Tongue (tissue), 3 donors: Measurements from ENCODE around the gene SLC22A1. TPM values are rescaled to one million over a fixed set of nuclear protein-coding genes. Genes with fewer than 3 reads are reported as not detected.
A peak's percentile ranks its signal among the peaks of the same experiment; 100 is the strongest.

Experiments used
- DNase-seq: peaks from one replicate; pipeline ENCODE4 v3.0.0-alpha.2; 2015
- small RNA-seq: library from RNA; depleted of rRNA; stranded (forward); fragments of <200 nt; gene quantifications from one replicate; pipeline ENCODE3, GENCODE V24; 2014; ENCODE audit warnings: low replicate concordance
- total RNA-seq: library from RNA; depleted of rRNA; stranded (reverse); fragments of >200 nt; gene quantifications from one replicate; pipeline ENCODE4 v1.2.3, GENCODE V29; 2014

SLC22A1 gene
- total RNA-seq, 1 donor from 2014 or later = not detected

DNA sequence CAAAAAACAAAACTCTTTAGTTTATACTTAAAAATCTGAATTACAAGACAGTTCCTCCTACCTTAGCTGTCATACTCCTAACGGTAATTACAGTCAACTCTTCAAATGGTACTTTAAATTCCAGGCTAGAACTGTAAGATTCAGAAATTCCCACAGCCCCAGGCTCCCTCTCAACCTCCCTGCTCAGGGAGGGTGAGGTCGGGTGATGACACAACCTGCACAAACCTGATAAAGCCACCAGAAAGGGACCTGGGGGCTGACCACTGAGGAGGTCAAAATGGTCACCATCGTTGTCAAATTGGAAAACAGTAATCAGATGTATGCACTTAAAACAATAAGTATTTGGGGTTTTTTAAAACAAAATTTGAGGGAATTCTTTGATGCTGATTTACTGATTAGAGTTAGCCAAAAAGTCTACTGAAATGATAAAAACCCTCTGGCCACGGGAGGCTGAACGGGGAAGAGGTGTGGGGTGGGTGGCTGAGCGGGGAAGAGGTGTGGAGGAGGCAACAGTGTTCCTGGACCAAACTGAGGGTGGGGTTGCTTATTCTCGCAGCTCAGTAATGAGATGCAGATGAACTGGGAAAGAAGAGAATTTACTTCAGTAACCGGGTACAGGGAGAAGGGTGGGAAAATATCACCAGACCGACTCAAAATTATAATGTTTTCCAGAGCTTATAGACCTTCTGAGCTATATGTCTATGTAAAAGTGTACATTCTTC lies 52.4 kb downstream of the SLC22A1 start:
- no peak for DNase-seq

- no peak for DNase-seq
Observed at GRCh38 chr6:160174681-160175080, 53.1 kb downstream of the SLC22A1 start.

DNA sequence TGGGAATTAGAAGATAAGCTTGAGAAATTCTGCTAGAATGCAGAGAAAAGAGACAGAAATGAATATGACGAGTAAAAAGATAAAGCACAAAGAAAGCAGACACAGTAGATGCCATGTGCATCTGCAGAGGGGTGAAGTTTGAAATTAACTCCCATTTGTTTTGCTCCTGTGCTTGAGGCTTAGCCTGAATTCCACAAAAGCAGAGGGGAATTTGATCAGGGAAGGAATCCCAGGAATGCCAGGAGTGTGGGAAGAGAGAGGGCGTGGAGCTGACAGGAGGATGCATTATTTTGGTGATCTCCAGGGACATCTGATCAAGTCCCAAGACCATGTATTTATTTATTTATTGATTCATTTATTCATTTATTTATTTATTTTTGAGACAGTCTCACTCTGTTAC lies 55.6 kb downstream of the SLC22A1 start:
- DNase-seq = no peak

- DNase-seq = no peak
Observed at GRCh38 chr6:160178271-160178670, 56.7 kb downstream of the SLC22A1 start.

- DNase-seq = no peak
Observed at GRCh38 chr6:160180706-160181105, 59.1 kb downstream of the SLC22A1 start.

DNA sequence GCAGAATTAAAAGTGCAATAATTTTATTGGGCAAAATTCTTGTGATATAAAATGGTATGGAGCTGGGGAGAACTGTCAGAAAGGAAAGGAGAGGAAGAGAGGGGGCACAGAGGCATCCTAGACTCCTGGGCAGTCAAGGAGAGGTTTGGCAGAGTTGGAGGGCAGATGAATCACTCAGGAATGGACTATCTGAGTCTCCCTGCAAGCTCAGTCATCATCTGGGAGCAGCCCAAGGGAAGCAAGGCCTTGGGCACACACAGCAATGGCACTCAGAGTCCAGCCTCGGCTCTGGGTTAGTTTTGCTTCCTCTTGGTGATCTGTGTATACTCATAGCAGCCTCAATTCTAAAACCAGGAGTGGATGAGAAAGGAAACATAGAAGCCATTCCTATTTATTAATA lies 67.2 kb downstream of the SLC22A1 start:
- DNase-seq = no peak

GRCh38 chr6:160190081-160190480 lies 68.5 kb downstream of the SLC22A1 start:
- DNase-seq = no peak

DNA sequence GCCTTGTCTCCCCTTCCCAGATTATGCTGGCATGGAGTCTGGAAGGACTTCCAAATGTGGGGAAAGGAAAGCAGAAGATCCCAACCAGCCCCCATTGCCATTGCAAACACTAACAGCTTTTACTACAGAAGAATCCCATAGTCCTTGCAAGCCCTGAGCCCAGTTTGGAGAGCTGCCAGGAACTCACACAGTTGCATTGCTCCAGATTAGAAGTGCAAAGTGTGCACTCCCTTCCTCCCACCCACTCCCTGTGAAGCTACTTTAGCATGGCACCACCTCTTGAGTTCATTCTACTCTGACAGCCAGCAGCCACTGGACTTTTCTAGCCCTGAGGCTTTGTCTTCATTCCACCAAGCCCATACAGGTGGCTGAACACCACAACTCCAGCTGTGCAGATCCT lies 69.4 kb downstream of the SLC22A1 start:
- peak; percentile 43 for DNase-seq

GRCh38 chr6:160192840-160193239 lies 71.2 kb downstream of the SLC22A1 start:
- DNase-seq = no peak

- DNase-seq = no peak
Observed at GRCh38 chr6:160194808-160195207, 73.2 kb downstream of the SLC22A1 start.

DNA sequence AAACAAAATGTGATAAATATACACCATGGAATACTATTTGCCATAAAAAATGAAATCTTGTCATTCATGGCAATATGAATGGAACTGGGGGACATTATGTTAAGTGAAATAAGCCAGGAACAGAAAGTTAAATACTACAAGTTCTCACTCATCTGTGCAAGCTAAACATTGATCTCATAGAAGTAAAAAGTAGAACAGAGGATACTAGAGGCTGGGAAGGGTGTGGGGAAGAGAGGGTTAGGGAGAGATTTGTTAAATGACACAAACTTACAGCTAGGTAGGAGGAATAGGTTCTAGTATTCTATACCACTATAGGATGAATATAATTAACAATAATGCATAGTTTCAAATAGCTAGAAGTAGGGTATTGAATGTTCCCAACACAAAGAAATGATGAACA lies 76.0 kb downstream of the SLC22A1 start:
- DNase-seq = no peak

DNA sequence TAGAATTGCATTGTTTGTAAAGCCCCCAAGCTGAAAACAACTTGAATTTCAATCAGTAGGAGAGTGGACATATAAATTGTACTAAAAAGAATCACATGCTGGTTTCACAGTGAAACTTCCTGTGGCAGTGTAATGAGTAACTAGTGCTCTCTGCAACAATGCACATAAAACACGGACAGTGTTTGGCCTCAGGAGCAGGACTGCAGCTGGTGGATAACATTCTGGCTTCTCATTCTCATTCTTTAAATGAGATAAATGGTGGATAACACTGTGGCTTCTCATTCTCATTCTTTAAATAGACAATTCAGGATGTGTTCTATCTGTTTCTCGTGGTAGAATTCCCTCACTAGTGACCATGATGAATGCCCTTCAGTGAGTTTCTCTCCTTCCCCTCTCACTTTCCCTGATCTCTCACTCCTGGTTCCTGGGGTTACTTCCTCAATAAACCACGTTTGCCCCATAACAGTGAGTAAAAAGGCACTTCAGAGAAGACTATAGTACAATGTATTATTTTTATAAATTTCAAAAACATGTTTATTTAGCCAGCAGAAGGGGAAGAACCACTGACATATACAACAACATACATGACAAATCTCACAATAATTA lies 77.1 kb downstream of the SLC22A1 start:
- no peak for DNase-seq

- DNase-seq = no peak
Observed at GRCh38 chr6:160201061-160201460, 79.4 kb downstream of the SLC22A1 start.

- no peak for DNase-seq
Observed at GRCh38 chr6:160202411-160202810, 80.8 kb downstream of the SLC22A1 start.

DNA sequence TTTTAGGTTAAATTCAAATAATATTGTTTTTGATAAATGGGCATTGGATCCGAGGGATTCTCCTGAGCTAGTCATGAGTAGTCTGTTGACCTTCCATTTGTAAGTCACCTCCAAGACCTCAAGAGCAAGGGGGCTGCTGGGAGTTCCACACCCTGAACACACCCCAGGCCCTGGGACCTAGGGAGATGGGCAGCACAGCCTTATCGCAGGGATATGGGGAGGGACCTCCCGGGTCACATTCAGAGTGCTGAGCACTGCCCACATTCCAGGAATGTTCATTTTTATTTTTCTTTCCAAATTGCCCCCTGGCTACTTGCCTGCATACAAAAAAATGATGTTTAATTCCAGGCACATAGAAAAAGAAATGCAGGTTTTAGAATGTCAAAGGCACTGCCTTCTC lies 81.5 kb downstream of the SLC22A1 start:
- DNase-seq = no peak

GRCh38 chr6:160203522-160203921 lies 81.9 kb downstream of the SLC22A1 start:
- no peak for DNase-seq

DNA sequence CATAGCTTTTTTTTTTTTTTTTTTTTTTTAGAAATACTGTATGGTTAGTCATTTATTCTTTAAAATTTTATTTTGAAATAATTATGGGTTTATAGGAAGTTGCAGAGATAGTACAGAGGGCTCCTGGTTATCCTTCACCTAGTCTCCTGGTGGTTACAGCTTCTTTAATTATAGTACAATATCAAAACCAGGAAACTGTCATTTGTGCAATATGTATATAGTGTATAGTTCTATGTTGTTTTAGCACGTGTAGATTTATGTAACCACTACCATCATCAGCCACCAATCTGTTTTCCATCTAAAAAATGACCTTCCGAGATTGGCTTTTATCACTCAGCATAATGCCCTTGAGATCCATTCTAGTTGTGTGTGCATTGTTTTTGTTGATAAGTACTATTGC lies 82.3 kb downstream of the SLC22A1 start:
- DNase-seq = no peak

DNA sequence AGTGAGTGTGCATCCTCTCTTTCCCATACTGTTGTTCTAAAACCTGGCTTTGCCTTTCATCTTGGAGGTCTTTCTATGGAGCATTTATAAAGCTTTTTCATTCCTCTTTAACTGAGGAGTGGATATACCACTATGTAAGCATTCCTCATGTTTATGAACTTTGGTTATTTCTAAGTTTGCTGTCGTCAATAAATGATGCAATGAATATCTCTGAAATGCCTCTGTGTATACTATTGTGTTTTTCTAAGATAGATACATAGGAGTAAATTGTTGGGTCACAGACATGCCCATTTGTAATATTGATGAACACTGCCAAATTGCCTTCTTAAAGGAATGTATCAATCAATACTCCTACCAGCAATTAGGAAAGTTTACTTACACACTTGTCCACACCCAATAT lies 83.1 kb downstream of the SLC22A1 start:
- DNase-seq = no peak

GRCh38 chr6:160207618-160208017 lies 86.0 kb downstream of the SLC22A1 start:
- DNase-seq = no peak

Small RNAs within 50 kb of the gene (small RNA-seq; reads per million reads assigned to genes)
- gene AL645733.1 = not detected

Other genes starting within 250 kb of the SLC22A1 start
- not detected for gene MAS1, start 230.8 kb upstream of the SLC22A1 start, total RNA-seq
- 239 TPM for gene IGF2R, start 152.7 kb upstream of the SLC22A1 start, total RNA-seq
- gene SLC22A2, start 137.0 kb downstream of the SLC22A1 start, total RNA-seq = 0.62 TPM
- 41.6 TPM for gene SLC22A3, start 226.6 kb downstream of the SLC22A1 start, total RNA-seq